Naive B cell (primary cell): ENCODE data around the gene FBXL7. TPM values are rescaled to one million over a fixed set of nuclear protein-coding genes. Genes with fewer than 3 reads are reported as not detected.

ENCODE experiments used
- ATAC-seq, 2 donors: fragments of 150-1000 bp; cut with Tn5 transposase; 2 replicates each; pipeline ENCODE4 v1.10.0; 2021; ENCODE audit warnings: low read depth in 2 of 2, mild to moderate bottlenecking in 2 of 2, moderate library complexity in 2 of 2
- DNase-seq: peaks from one replicate; pipeline ENCODE4 v3.0.0; 2022
- H3K27ac Mint-ChIP-seq, 6 donors: one replicate each; pipeline ENCODE4 v1.8.0; 2020 to 2022; ENCODE audit warnings: mild to moderate bottlenecking in 6 of 6, mixed read lengths in 6 of 6, moderate library complexity in 5 of 6, inconsistent platforms in 2 of 6
- H3K27me3 Mint-ChIP-seq, 3 donors: one replicate each; pipeline ENCODE4 v1.8.0; 2021 to 2022; ENCODE audit warnings: mixed read lengths in 3 of 3, mild to moderate bottlenecking in 1 of 3
- H3K36me3 Mint-ChIP-seq, 2 donors: one replicate each; pipeline ENCODE4 v1.8.0; 2020 to 2022; ENCODE audit warnings: mixed read lengths in 2 of 2, inconsistent platforms in 1 of 2, mild to moderate bottlenecking in 1 of 2
- H3K4me1 Mint-ChIP-seq, 3 donors: one replicate each; pipeline ENCODE4 v1.8.0; 2020 to 2022; ENCODE audit warnings: mixed read lengths in 3 of 3, inconsistent platforms in 1 of 3, mild to moderate bottlenecking in 1 of 3, moderate library complexity in 1 of 3
- H3K4me3 Mint-ChIP-seq, 8 donors: one replicate each; pipeline ENCODE4 v1.8.0; 2020 to 2022; ENCODE audit warnings: mild to moderate bottlenecking in 8 of 8, mixed read lengths in 8 of 8, moderate library complexity in 8 of 8, inconsistent platforms in 2 of 8
- H3K9me3 Mint-ChIP-seq, 7 donors: one replicate each; pipeline ENCODE4 v1.8.0; 2020 to 2022; ENCODE audit warnings: mixed read lengths in 7 of 7, mild to moderate bottlenecking in 5 of 7, inconsistent platforms in 2 of 7, moderate library complexity in 1 of 7
- polyA plus RNA-seq, 6 donors: library from polyadenylated mRNA; unstranded; fragments of 300-500 nt; fragmentation: Illumina TruSeq; gene quantifications; one replicate each; pipeline ENCODE4 v1.2.3, GENCODE V29; 2021; ENCODE audit warnings: low read depth in 6 of 6

FBXL7 gene
- polyA plus RNA-seq, 6 donors from 2014 or later = not detected

DNA sequence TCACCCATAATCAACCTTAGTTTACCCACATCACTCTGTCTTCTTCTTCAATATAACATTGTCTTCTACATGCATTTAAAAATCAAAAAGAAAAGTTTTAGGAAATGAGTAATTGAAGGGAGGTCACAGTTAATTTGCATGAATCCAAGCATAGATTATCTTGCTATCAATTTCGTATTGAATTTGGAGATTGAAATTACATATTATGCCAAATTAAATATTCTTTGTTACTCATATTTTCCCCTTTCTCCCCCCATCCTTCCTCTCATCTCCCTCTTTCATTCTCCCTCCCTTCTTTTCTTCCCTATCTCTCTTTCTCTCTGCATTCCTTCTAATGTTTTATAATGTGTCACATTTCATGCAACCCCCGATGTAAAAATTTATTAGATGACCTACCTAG is 303.3 kb downstream of the FBXL7 start:
- Mint-ChIP-seq H3K9me3 (peaks cover 0 to 16% (median 10%) of the 10 kb centered on the region in 7 donors), H3K27me3 (no peaks in the 10 kb centered on the region), H3K36me3 (no peaks in the 10 kb centered on the region), H3K27ac (no peak overlapping the region), H3K4me3 (no peak overlapping the region), H3K4me1 (no peaks in the 10 kb centered on the region)
- DNase-seq (no peak), ATAC-seq (no peak)

DNA sequence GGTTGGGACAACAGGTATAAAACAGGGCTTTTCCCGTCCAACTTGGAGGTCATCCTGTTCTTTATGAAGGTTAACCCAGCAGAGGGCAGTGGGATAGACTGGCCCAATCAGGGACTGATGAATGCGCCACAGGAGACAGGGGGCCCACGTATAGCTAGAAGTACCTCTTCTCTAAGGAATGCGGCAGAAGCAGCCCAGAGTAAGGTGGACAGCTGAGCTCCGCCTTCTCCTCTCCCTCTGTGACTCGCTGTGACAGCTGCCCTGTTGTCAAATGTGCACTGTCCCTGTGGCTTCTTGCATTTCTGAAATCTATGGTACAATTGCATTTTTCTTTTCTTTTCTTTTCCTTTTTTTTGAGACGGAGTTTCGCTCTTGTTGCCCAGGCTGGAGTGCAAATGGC is 306.6 kb downstream of the FBXL7 start:
- Mint-ChIP-seq H3K27me3 (no peaks in the 10 kb centered on the region), H3K36me3 (no peaks in the 10 kb centered on the region), H3K4me3 (no peak overlapping the region), H3K27ac (no peak overlapping the region), H3K4me1 (no peaks in the 10 kb centered on the region), H3K9me3 (peaks cover 0 to 16% (median 10%) of the 10 kb centered on the region in 7 donors)
- ATAC-seq (no peak), DNase-seq (no peak)

DNA sequence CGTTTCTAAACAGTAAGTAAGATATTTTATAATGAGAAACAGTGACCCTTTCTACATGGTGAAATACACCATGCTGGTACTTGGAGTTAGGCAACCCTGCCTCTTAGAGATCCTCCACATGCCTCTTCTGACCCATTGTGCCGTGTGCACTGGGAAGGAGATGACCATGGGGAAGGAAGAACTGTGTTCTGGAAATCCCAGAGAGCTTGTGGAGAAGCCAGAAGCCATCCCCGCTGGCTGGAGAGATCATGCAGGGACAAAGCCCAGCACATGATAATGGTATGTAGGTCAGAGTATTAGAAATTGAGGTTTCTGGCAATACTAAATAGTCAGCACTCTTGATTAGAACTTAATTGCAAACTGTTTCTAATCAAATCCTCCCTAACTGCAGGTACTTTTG is 307.3 kb downstream of the FBXL7 start:
- H3K36me3 Mint-ChIP-seq = no peaks in the 10 kb centered on the region
- H3K9me3 Mint-ChIP-seq = peaks cover 0 to 15% (median 10%) of the 10 kb centered on the region in 7 donors
- no peak overlapping the region for H3K27ac Mint-ChIP-seq
- no peaks in the 10 kb centered on the region for H3K4me1 Mint-ChIP-seq
- no peaks in the 10 kb centered on the region for H3K27me3 Mint-ChIP-seq
- no peak overlapping the region for H3K4me3 Mint-ChIP-seq
- DNase-seq (no peak), ATAC-seq (no peak)

DNA sequence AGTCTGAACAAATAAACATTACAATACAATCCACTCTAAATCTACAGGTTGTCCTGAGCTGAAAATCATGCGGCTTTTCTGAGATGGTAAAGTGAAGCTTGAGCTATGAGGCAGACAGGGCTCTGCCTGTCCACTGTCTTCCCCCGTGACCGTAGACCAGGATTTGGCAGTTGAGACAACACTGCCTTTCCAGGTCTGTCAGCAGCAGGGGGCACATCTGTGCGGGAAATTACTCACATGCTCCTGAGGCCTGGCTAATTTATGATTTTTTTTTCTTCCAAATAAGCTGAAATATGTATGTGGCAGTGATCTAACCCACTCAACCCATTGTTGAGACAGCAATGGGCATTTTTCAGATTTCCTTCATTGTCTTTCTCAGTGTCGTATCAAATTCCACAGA is 307.9 kb downstream of the FBXL7 start:
- DNase-seq = no peak
- Mint-ChIP-seq H3K9me3 (peaks cover 0 to 12% (median 9%) of the 10 kb centered on the region in 7 donors), H3K36me3 (no peaks in the 10 kb centered on the region), H3K4me1 (no peaks in the 10 kb centered on the region), H3K27ac (no peak overlapping the region), H3K27me3 (no peaks in the 10 kb centered on the region), H3K4me3 (no peak overlapping the region)
- ATAC-seq = no peak

DNA sequence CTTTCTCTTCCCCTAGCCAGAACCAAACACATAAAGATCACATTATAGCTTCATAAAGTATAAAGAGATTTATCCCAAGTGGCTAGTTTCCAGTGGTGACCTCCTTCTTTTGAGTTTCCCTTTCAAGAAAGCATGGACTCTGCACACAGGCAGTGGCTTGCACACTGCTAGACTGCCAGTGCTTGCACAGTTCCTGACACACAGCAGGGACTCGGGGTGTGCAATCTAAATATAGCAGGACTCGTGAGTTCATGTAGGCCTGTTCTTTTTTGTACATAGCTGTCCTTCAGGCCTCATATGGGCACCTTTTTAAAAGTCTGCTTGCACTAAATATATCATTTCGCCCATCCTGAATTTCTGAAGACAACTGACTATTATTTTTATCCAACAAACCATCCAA is 308.6 kb downstream of the FBXL7 start:
- H3K36me3 Mint-ChIP-seq = no peaks in the 10 kb centered on the region
- H3K4me1 Mint-ChIP-seq = no peaks in the 10 kb centered on the region
- ATAC-seq = no peak
- no peak for DNase-seq
- H3K4me3 Mint-ChIP-seq = no peak overlapping the region
- H3K9me3 Mint-ChIP-seq = peaks cover 0 to 11% (median 6%) of the 10 kb centered on the region in 7 donors
- no peaks in the 10 kb centered on the region for H3K27me3 Mint-ChIP-seq
- H3K27ac Mint-ChIP-seq = no peak overlapping the region

DNA sequence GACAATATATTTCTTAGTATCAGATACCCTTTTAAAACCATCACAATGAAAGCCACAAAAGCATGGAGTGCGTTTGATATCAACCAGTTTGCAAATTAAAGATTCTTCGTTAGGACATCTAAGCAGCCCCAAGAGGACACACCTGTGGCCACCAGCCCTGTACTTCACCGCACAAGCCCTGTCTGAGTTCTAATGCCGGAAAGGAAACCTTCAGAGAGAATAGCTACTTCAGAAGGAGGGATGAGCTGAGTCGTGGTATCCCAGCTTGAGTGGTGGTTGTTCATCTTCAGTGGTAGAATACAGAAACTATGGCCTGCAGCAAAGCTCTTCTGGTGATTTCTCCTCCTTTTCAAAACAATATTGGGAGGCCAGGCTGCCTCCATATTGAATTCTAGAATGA is 319.6 kb downstream of the FBXL7 start:
- no peaks in the 10 kb centered on the region for H3K4me1 Mint-ChIP-seq
- H3K4me3 Mint-ChIP-seq = no peak overlapping the region
- no peak for ATAC-seq
- no peaks in the 10 kb centered on the region for H3K27me3 Mint-ChIP-seq
- peaks cover 2 to 15% (median 6%) of the 10 kb centered on the region in 7 donors for H3K9me3 Mint-ChIP-seq
- no peak for DNase-seq
- H3K27ac Mint-ChIP-seq = peak overlapping the region in 1 of 6 donors; percentile 76
- no peaks in the 10 kb centered on the region for H3K36me3 Mint-ChIP-seq

DNA sequence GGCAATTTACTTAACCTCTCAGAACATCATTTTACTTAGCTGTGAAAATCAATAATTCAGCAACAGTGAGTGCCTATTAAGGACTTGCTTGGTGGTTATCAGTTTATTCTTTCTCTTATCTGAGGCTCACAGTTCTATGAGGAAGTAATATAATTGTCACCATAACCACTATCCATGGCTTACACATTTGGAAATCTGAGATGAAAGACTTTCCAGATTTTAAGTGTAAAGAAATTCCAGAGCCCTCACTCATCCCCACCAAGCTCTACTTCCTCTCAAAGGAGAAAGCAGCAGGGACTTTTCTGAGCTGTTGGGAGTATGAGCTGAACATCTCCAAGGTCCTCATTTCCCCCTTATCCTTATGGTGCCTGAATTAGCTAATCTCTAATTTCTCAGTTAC is 321.5 kb downstream of the FBXL7 start:
- Mint-ChIP-seq H3K27ac (no peak overlapping the region), H3K9me3 (peaks cover 0 to 15% (median 4%) of the 10 kb centered on the region in 7 donors), H3K27me3 (no peaks in the 10 kb centered on the region), H3K36me3 (no peaks in the 10 kb centered on the region), H3K4me1 (no peaks in the 10 kb centered on the region), H3K4me3 (no peak overlapping the region)
- DNase-seq (no peak), ATAC-seq (no peak)

DNA sequence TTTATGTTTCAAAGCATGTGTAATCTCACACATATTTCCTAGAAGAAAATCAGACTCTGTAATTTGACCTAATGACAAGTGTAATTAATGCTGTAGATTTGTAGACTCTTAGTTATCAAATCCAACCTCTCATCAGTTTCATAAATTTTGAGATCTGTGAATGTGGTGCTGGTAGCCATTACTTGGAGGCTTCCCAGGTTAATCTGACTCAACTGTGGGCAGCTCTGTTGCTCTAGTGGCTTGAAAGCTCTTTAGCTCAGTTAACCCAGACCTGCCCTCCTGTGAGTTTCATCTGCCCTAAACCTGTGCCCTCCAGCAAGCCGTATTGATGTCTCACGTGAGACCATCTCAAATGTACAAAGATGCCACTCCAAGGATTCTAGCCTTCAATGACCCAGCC is 323.4 kb downstream of the FBXL7 start:
- H3K36me3 Mint-ChIP-seq = no peaks in the 10 kb centered on the region
- no peak overlapping the region for H3K27ac Mint-ChIP-seq
- DNase-seq = no peak

DNA sequence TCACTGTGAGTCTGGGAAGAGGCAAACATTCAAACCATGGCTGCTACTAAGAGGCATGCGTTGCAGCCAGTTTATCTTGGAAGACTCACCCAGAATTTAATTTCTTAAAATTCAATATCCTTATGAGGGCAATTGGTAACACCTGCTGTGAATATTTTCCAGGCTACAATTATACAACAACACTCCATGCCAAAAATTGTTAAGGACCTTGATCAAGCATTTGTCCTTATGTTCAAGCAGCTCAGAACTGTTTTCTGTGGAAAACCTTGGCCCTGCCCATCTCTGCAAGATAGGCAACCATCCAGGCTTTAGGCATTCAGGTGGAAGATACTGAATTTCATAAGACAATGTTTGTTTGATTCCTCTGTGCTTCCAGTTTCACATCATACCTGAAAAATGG is 327.8 kb downstream of the FBXL7 start:
- Mint-ChIP-seq H3K27me3 (no peaks in the 10 kb centered on the region), H3K4me3 (no peak overlapping the region), H3K9me3 (peaks cover 0 to 5% (median 2%) of the 10 kb centered on the region in 7 donors), H3K36me3 (no peaks in the 10 kb centered on the region), H3K27ac (no peak overlapping the region), H3K4me1 (no peaks in the 10 kb centered on the region)
- no peak for ATAC-seq
- DNase-seq = no peak

More for the DNA sequence above, 323.4 kb downstream of the FBXL7 start:
- no peaks in the 10 kb centered on the region for H3K4me1 Mint-ChIP-seq
- peaks cover 0 to 10% (median under 1%) of the 10 kb centered on the region in 7 donors for H3K9me3 Mint-ChIP-seq
- no peak for ATAC-seq
- peak overlapping the region in 1 of 8 donors; percentile 37 for H3K4me3 Mint-ChIP-seq
- H3K27me3 Mint-ChIP-seq = no peaks in the 10 kb centered on the region

DNA sequence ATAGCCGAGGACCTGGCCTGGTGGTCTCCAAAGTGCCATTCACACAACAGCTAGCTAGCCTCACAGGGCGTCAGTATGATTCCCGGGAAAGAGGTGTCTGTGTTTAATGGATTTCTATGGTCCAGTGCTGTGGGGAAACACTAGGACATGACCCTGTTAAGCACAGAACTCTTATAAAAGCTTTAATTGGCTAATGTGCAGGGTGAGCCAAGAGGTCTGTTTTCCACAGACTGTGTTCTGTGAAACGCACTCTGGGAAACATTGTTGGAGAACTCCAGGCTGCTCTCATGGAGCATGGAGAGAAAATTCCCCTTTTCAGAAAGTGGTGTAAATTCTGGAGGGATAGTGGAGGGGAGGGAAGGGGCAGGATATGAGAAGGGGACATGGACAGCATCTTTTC is 331.4 kb downstream of the FBXL7 start:
- no peaks in the 10 kb centered on the region for H3K4me1 Mint-ChIP-seq
- no peaks in the 10 kb centered on the region for H3K36me3 Mint-ChIP-seq
- no peaks in the 10 kb centered on the region for H3K27me3 Mint-ChIP-seq
- H3K9me3 Mint-ChIP-seq = peaks cover 0 to 7% (median 2%) of the 10 kb centered on the region in 7 donors
- DNase-seq = no peak
- no peak overlapping the region for H3K27ac Mint-ChIP-seq
- no peak overlapping the region for H3K4me3 Mint-ChIP-seq
- no peak for ATAC-seq

DNA sequence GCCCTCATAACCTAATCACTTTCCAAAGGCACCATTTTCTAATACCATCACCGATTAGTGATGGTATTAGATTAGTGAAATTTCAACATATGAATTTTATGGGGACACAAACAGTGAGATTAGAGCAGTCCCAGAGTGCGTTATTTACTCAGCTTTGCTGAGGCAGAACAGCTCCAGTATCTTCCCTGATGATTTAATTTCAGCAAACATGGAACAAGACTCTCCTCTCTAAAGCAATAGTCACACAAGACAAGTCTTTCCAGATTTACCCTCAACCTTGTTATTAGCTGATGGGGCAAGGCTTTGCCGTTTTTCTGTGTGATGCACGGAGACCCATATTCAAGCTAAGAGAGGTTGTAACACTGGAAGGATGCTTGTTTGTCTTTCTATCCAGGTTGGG is 333.4 kb downstream of the FBXL7 start:
- H3K9me3 Mint-ChIP-seq = peaks cover 0 to 5% (median 2%) of the 10 kb centered on the region in 7 donors
- H3K4me3 Mint-ChIP-seq = no peak overlapping the region
- no peak overlapping the region for H3K27ac Mint-ChIP-seq
- no peaks in the 10 kb centered on the region for H3K4me1 Mint-ChIP-seq
- no peaks in the 10 kb centered on the region for H3K36me3 Mint-ChIP-seq
- no peak for ATAC-seq
- DNase-seq = no peak
- H3K27me3 Mint-ChIP-seq = no peaks in the 10 kb centered on the region

DNA sequence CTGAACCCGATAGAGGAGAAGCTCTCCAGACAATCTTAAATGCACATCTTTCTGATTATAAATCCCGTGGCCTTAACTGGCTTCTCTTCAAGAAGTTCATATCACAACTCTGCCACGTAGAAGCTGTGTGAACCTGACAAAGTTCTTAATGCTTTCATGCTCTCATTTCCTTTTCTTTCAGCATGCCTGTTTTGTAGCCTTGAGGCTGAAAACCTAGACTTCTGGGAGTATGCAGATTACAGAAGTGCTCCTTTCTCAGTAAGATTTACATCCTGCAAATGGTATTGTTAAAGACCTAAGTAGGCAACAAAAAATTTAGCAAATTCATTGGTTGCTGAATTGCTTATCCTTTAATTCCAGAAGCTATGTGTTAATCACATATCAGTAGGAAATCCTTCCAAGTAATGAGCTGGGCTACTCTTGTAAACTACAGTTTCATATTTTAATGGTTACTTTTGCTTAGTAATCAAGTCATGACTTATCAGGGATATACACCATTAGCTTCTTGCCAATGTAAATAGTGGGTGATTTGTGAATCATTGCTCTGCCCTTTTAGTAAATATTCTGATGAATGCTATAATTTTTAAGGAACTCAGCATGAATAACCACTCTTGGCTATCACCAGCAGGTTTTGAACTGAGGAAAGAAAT is 334.7 kb downstream of the FBXL7 start:
- ATAC-seq (no peak), DNase-seq (no peak)
- no peak overlapping the region for H3K4me3 Mint-ChIP-seq
- H3K4me1 Mint-ChIP-seq = no peaks in the 10 kb centered on the region
- peaks cover 0 to 10% (median 2%) of the 10 kb centered on the region in 7 donors for H3K9me3 Mint-ChIP-seq
- no peaks in the 10 kb centered on the region for H3K36me3 Mint-ChIP-seq
- no peak overlapping the region for H3K27ac Mint-ChIP-seq
- H3K27me3 Mint-ChIP-seq = no peaks in the 10 kb centered on the region

DNA sequence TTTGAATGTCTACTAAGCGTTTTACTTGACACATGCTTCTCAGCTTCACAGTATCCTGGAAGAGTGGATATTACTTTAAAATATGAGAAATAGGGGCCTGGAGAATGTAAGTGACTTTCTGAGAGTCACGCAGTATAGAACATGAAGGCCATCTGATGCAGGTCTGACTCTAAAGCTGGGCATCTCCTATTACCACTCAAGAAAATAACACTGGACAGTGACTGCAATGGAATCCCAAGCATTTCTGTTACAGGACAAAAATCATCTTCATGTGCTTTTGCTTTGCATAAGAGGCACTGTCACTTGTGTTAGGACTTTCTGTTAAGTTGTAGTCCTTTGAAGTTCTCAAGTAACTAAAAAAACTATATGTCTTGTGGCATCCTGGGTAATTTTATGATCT is 335.5 kb downstream of the FBXL7 start:
- no peak for ATAC-seq
- Mint-ChIP-seq H3K27ac (no peak overlapping the region), H3K4me3 (no peak overlapping the region), H3K27me3 (no peaks in the 10 kb centered on the region), H3K4me1 (no peaks in the 10 kb centered on the region), H3K36me3 (no peaks in the 10 kb centered on the region), H3K9me3 (peaks cover 0 to 12% (median 4%) of the 10 kb centered on the region in 7 donors)
- no peak for DNase-seq

DNA sequence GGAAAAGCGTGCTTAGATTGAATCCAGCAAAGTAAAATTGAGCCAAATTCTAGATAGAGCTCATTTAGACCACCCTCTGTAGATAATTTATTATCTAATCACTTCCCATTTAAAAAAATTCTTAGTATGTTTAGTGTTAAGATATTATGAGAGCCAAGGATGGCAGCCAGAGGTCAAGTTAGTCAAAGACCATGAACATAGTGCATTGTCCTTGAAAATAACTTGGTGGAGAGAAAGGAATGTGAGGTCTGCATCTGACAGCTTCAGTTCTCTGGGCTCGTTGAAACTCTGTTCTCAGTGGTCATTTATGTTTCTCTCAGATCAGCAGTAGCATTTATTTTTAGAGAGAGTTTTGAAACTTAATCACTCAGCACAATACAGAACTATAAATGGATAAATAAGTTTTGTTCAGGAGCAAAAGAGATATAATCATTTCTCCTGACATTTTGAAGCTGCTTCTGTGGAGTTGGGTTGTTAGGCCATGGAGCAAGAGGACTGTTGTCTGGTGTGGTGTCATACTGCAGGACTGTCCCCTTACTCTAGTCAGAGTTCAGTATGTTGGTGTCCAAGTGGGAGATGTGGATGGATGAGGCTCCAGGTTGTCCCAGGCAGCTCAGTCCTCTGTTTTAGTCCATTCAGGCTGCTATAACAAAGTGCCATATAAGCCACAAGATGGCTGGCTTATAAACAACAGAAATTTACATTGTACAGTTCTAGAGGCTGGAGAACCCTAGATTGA is 337.7 kb downstream of the FBXL7 start:
- H3K9me3 Mint-ChIP-seq = peaks cover 3 to 17% (median 8%) of the 10 kb centered on the region in 7 donors
- no peaks in the 10 kb centered on the region for H3K4me1 Mint-ChIP-seq
- H3K27ac Mint-ChIP-seq = no peak overlapping the region
- ATAC-seq (no peak), DNase-seq (no peak)
- H3K27me3 Mint-ChIP-seq = no peaks in the 10 kb centered on the region
- no peak overlapping the region for H3K4me3 Mint-ChIP-seq
- no peaks in the 10 kb centered on the region for H3K36me3 Mint-ChIP-seq
